CD4-positive, alpha-beta T cell treated with Interferon alpha-2 for 1 hour (primary cell): Measurements from ENCODE around the gene CD4.

ENCODE experiments used
- DNase-seq, 2 donors: peaks; one replicate each; pipeline ENCODE4 v3.0.0-alpha.2; 2020 to 2022

CD4 gene

GRCh38 chr12:6765634-6766581, 23.4 kb upstream of the CD4 start, which contains the start of gene PTMS:
Gene PTMS, plus strand, starts transcription at chr12:6766363. Its CDS starts 343 bp downstream, at chr12:6766706.
- peak in 1 of 2 donors; percentile 41 for DNase-seq

- DNase-seq = peak; percentile 45 to 62
These were observed 22.5 kb upstream of the CD4 start for GRCh38 chr12:6766651-6767349.

GRCh38 chr12:6767353-6768319, 21.7 kb upstream of the CD4 start:
- no peak for DNase-seq

GRCh38 chr12:6768437-6768914, 20.9 kb upstream of the CD4 start:
- DNase-seq = no peak

- DNase-seq = no peak
These were observed 20.3 kb upstream of the CD4 start for GRCh38 chr12:6768990-6769389.

GRCh38 chr12:6769666-6770065, 19.7 kb upstream of the CD4 start:
- DNase-seq = no peak

GRCh38 chr12:6770094-6770493, 19.2 kb upstream of the CD4 start:
- no peak for DNase-seq

GRCh38 chr12:6770600-6770999, 18.7 kb upstream of the CD4 start:
- no peak for DNase-seq

GRCh38 chr12:6771091-6771495, 18.2 kb upstream of the CD4 start:
- no peak for DNase-seq

- no peak for DNase-seq
These were observed 17.6 kb upstream of the CD4 start for GRCh38 chr12:6771509-6772330.

GRCh38 chr12:6772331-6772695, 17.0 kb upstream of the CD4 start, which contains the start of gene LAG3:
Gene LAG3, plus strand, starts transcription at chr12:6772520. Its CDS starts 333 bp downstream, at chr12:6772853.
- peak; percentile 56 to 76 for DNase-seq

- DNase-seq = no peak
These were observed 16.4 kb upstream of the CD4 start for GRCh38 chr12:6772726-6773589.

GRCh38 chr12:6773590-6774351, 15.6 kb upstream of the CD4 start:
- peak in 1 of 2 donors; percentile 34 for DNase-seq

- peak; percentile 80 to 89 for DNase-seq
These were observed 14.7 kb upstream of the CD4 start for GRCh38 chr12:6774499-6775062.

GRCh38 chr12:6775185-6776174, 13.8 kb upstream of the CD4 start:
- DNase-seq = peak in 1 of 2 donors; percentile 64

GRCh38 chr12:6777386-6777785, 11.9 kb upstream of the CD4 start:
- DNase-seq = no peak

GRCh38 chr12:6778217-6778573, 11.1 kb upstream of the CD4 start:
- no peak for DNase-seq
